ENCODE results near the gene EXOC4.

Gene EXOC4

GRCh38 chr7:133522501-133522900, 269.6 kb downstream of the EXOC4 start:
- Histone ChIP-seq H3K4me3 (ENCODE audit: low read length) (no peak overlapping the region), H3K9ac (ENCODE audit: low read length) (no peak overlapping the region), H4K5ac (ENCODE audit: low read length) (no peak overlapping the region), H2BK120ac (ENCODE audit: low read depth, low read length) (no peak overlapping the region), H3K4ac (ENCODE audit: low read depth, low read length) (no peak overlapping the region), H3K23ac (ENCODE audit: low read length) (no peak overlapping the region), H2BK5ac (ENCODE audit: low read length) (no peak overlapping the region), H2BK15ac (replicated peaks; ENCODE audit: low read depth) (no peak overlapping the region), H3K79me2 (ENCODE audit: control insufficient read depth, insufficient read depth, low read length) (no peaks in the 10 kb centered on the region), H3K27me3 (ENCODE audit: insufficient read depth, low read length, poor library complexity) (no peaks in the 10 kb centered on the region), H4K8ac (ENCODE audit: low read depth, low read length) (no peak overlapping the region), H3K18ac (ENCODE audit: low read length) (no peak overlapping the region), H3K79me1 (ENCODE audit: low read length) (no peaks in the 10 kb centered on the region), H3K36me3 (ENCODE audit: control insufficient read depth, insufficient read depth, low read length) (no peaks in the 10 kb centered on the region), H3K4me1 (ENCODE audit: control insufficient read depth, low read depth, low read length) (no peaks in the 10 kb centered on the region), H3K4me2 (ENCODE audit: low read length) (no peak overlapping the region), H3K27ac (ENCODE audit: low read depth, low read length) (no peak overlapping the region), H2AK5ac (ENCODE audit: low read length) (no peak overlapping the region), H3K56ac (ENCODE audit: low read length) (no peak overlapping the region)
- no peak for DNase-seq
- no CpG with 5 or more reads among the region's 2 CpGs for WGBS (ENCODE audit: extremely low coverage, insufficient coverage, low lambda C conversion rate)

- no peak overlapping the region for H2BK120ac ChIP-seq (ENCODE audit: low read depth, low read length)
- no peak for DNase-seq
Observed at GRCh38 chr7:133528796-133529195, 275.9 kb downstream of the EXOC4 start.

GRCh38 chr7:133529861-133530260, 277.0 kb downstream of the EXOC4 start:
- Histone ChIP-seq H3K27me3 (ENCODE audit: insufficient read depth, low read length, poor library complexity) (no peaks in the 10 kb centered on the region), H3K18ac (ENCODE audit: low read length) (no peak overlapping the region), H3K4ac (ENCODE audit: low read depth, low read length) (no peak overlapping the region), H2BK120ac (ENCODE audit: low read depth, low read length) (no peak overlapping the region), H2BK5ac (ENCODE audit: low read length) (no peak overlapping the region), H3K27ac (ENCODE audit: low read depth, low read length) (no peak overlapping the region), H3K4me3 (ENCODE audit: low read length) (no peak overlapping the region), H2BK15ac (replicated peaks; ENCODE audit: low read depth) (no peak overlapping the region), H2AK5ac (ENCODE audit: low read length) (no peak overlapping the region), H3K9ac (ENCODE audit: low read length) (no peak overlapping the region), H3K79me1 (ENCODE audit: low read length) (no peaks in the 10 kb centered on the region), H4K5ac (ENCODE audit: low read length) (no peak overlapping the region), H3K56ac (ENCODE audit: low read length) (no peak overlapping the region), H4K8ac (ENCODE audit: low read depth, low read length) (no peak overlapping the region), H3K4me2 (ENCODE audit: low read length) (no peak overlapping the region), H3K23ac (ENCODE audit: low read length) (no peak overlapping the region), H3K36me3 (ENCODE audit: control insufficient read depth, insufficient read depth, low read length) (no peaks in the 10 kb centered on the region), H3K4me1 (ENCODE audit: control insufficient read depth, low read depth, low read length) (no peaks in the 10 kb centered on the region), H3K79me2 (ENCODE audit: control insufficient read depth, insufficient read depth, low read length) (no peaks in the 10 kb centered on the region)
- DNase-seq: no peak
- no CpG with 5 or more reads among the region's 4 CpGs for WGBS (ENCODE audit: extremely low coverage, insufficient coverage, low lambda C conversion rate)

More at GRCh38 chr7:133528796-133529195, 275.9 kb downstream of the EXOC4 start:
- no peak overlapping the region for H3K4me2 ChIP-seq (ENCODE audit: low read length)
- H3K79me1 ChIP-seq (ENCODE audit: low read length): no peaks in the 10 kb centered on the region
- WGBS (ENCODE audit: extremely low coverage, insufficient coverage, low lambda C conversion rate): no CpG with 5 or more reads among the region's 1 CpG
- H3K4me3 ChIP-seq (ENCODE audit: low read length): no peak overlapping the region
- no peaks in the 10 kb centered on the region for H3K36me3 ChIP-seq (ENCODE audit: control insufficient read depth, insufficient read depth, low read length)
- no peak overlapping the region for H3K23ac ChIP-seq (ENCODE audit: low read length)
- H2AK5ac ChIP-seq (ENCODE audit: low read length): no peak overlapping the region
- H4K5ac ChIP-seq (ENCODE audit: low read length): no peak overlapping the region
- H3K27ac ChIP-seq (ENCODE audit: low read depth, low read length): no peak overlapping the region
- no peaks in the 10 kb centered on the region for H3K79me2 ChIP-seq (ENCODE audit: control insufficient read depth, insufficient read depth, low read length)
- no peak overlapping the region for H2BK5ac ChIP-seq (ENCODE audit: low read length)
- H3K4me1 ChIP-seq (ENCODE audit: control insufficient read depth, low read depth, low read length): no peaks in the 10 kb centered on the region
- H2BK15ac ChIP-seq (replicated peaks; ENCODE audit: low read depth): no peak overlapping the region
- no peak overlapping the region for H3K9ac ChIP-seq (ENCODE audit: low read length)
- H3K27me3 ChIP-seq (ENCODE audit: insufficient read depth, low read length, poor library complexity): no peaks in the 10 kb centered on the region
- H3K56ac ChIP-seq (ENCODE audit: low read length): no peak overlapping the region
- no peak overlapping the region for H3K18ac ChIP-seq (ENCODE audit: low read length)
- no peak overlapping the region for H3K4ac ChIP-seq (ENCODE audit: low read depth, low read length)
- no peak overlapping the region for H4K8ac ChIP-seq (ENCODE audit: low read depth, low read length)

- Histone ChIP-seq H3K79me1 (ENCODE audit: low read length) (no peaks in the 10 kb centered on the region), H2BK120ac (ENCODE audit: low read depth, low read length) (no peak overlapping the region), H3K56ac (ENCODE audit: low read length) (no peak overlapping the region), H3K27ac (ENCODE audit: low read depth, low read length) (no peak overlapping the region), H3K4me1 (ENCODE audit: control insufficient read depth, low read depth, low read length) (no peaks in the 10 kb centered on the region), H2AK5ac (ENCODE audit: low read length) (no peak overlapping the region), H3K4me3 (ENCODE audit: low read length) (no peak overlapping the region), H3K18ac (ENCODE audit: low read length) (no peak overlapping the region), H3K36me3 (ENCODE audit: control insufficient read depth, insufficient read depth, low read length) (no peaks in the 10 kb centered on the region), H3K79me2 (ENCODE audit: control insufficient read depth, insufficient read depth, low read length) (no peaks in the 10 kb centered on the region), H2BK5ac (ENCODE audit: low read length) (no peak overlapping the region), H3K4me2 (ENCODE audit: low read length) (no peak overlapping the region), H3K23ac (ENCODE audit: low read length) (no peak overlapping the region), H2BK15ac (replicated peaks; ENCODE audit: low read depth) (no peak overlapping the region), H3K9ac (ENCODE audit: low read length) (no peak overlapping the region), H4K5ac (ENCODE audit: low read length) (no peak overlapping the region), H3K27me3 (ENCODE audit: insufficient read depth, low read length, poor library complexity) (no peaks in the 10 kb centered on the region), H3K4ac (ENCODE audit: low read depth, low read length) (no peak overlapping the region), H4K8ac (ENCODE audit: low read depth, low read length) (no peak overlapping the region)
- no peak for DNase-seq
- no CpG with 5 or more reads among the region's 4 CpGs for WGBS (ENCODE audit: extremely low coverage, insufficient coverage, low lambda C conversion rate)
Observed at GRCh38 chr7:133530682-133531081, 277.8 kb downstream of the EXOC4 start.

- WGBS (ENCODE audit: extremely low coverage, insufficient coverage, low lambda C conversion rate): no CpG with 5 or more reads among the region's 5 CpGs
- no peak overlapping the region for H2BK5ac ChIP-seq (ENCODE audit: low read length)
Observed at GRCh38 chr7:133534816-133535215, 281.9 kb downstream of the EXOC4 start.

GRCh38 chr7:133535308-133535707, 282.4 kb downstream of the EXOC4 start:
- H3K4ac ChIP-seq (ENCODE audit: low read depth, low read length): no peak overlapping the region
- no peaks in the 10 kb centered on the region for H3K79me1 ChIP-seq (ENCODE audit: low read length)
- peak; percentile 11 for DNase-seq
- no CpG with 5 or more reads among the region's 2 CpGs for WGBS (ENCODE audit: extremely low coverage, insufficient coverage, low lambda C conversion rate)
- no peak overlapping the region for H3K27ac ChIP-seq (ENCODE audit: low read depth, low read length)
- H3K9ac ChIP-seq (ENCODE audit: low read length): no peak overlapping the region
- no peaks in the 10 kb centered on the region for H3K27me3 ChIP-seq (ENCODE audit: insufficient read depth, low read length, poor library complexity)
- H4K8ac ChIP-seq (ENCODE audit: low read depth, low read length): no peak overlapping the region
- H3K18ac ChIP-seq (ENCODE audit: low read length): no peak overlapping the region
- H3K79me2 ChIP-seq (ENCODE audit: control insufficient read depth, insufficient read depth, low read length): no peaks in the 10 kb centered on the region
- H3K56ac ChIP-seq (ENCODE audit: low read length): no peak overlapping the region
- H2BK120ac ChIP-seq (ENCODE audit: low read depth, low read length): no peak overlapping the region
- H3K36me3 ChIP-seq (ENCODE audit: control insufficient read depth, insufficient read depth, low read length): no peaks in the 10 kb centered on the region
- no peak overlapping the region for H3K23ac ChIP-seq (ENCODE audit: low read length)
- no peak overlapping the region for H4K5ac ChIP-seq (ENCODE audit: low read length)
- no peaks in the 10 kb centered on the region for H3K4me1 ChIP-seq (ENCODE audit: control insufficient read depth, low read depth, low read length)
- no peak overlapping the region for H3K4me2 ChIP-seq (ENCODE audit: low read length)
- no peak overlapping the region for H2BK15ac ChIP-seq (replicated peaks; ENCODE audit: low read depth)
- no peak overlapping the region for H2AK5ac ChIP-seq (ENCODE audit: low read length)
- H2BK5ac ChIP-seq (ENCODE audit: low read length): no peak overlapping the region
- no peak overlapping the region for H3K4me3 ChIP-seq (ENCODE audit: low read length)

More at GRCh38 chr7:133534816-133535215, 281.9 kb downstream of the EXOC4 start:
- Histone ChIP-seq H3K79me1 (ENCODE audit: low read length) (no peaks in the 10 kb centered on the region), H2BK15ac (replicated peaks; ENCODE audit: low read depth) (no peak overlapping the region), H3K27ac (ENCODE audit: low read depth, low read length) (no peak overlapping the region), H3K4ac (ENCODE audit: low read depth, low read length) (no peak overlapping the region), H4K5ac (ENCODE audit: low read length) (no peak overlapping the region), H4K8ac (ENCODE audit: low read depth, low read length) (no peak overlapping the region), H3K9ac (ENCODE audit: low read length) (no peak overlapping the region), H3K27me3 (ENCODE audit: insufficient read depth, low read length, poor library complexity) (no peaks in the 10 kb centered on the region), H3K18ac (ENCODE audit: low read length) (no peak overlapping the region), H3K79me2 (ENCODE audit: control insufficient read depth, insufficient read depth, low read length) (no peaks in the 10 kb centered on the region), H2BK120ac (ENCODE audit: low read depth, low read length) (no peak overlapping the region), H3K4me1 (ENCODE audit: control insufficient read depth, low read depth, low read length) (no peaks in the 10 kb centered on the region), H2AK5ac (ENCODE audit: low read length) (no peak overlapping the region), H3K4me2 (ENCODE audit: low read length) (no peak overlapping the region), H3K4me3 (ENCODE audit: low read length) (no peak overlapping the region), H3K23ac (ENCODE audit: low read length) (no peak overlapping the region), H3K36me3 (ENCODE audit: control insufficient read depth, insufficient read depth, low read length) (no peaks in the 10 kb centered on the region), H3K56ac (ENCODE audit: low read length) (no peak overlapping the region)
- no peak for DNase-seq
